Panc1 (cell line): ENCODE results near the gene PROM1.

Source experiments
- POLR2AphosphoS5 ChIP-seq: IDR thresholded peaks from 2 replicates; pipeline ENCODE4 v1.6.1; 2012; ENCODE audit warnings: mild to moderate bottlenecking, low read depth, low read length, moderate library complexity
- SIN3A ChIP-seq: IDR thresholded peaks from 2 replicates; pipeline ENCODE4 v1.6.1; 2012; ENCODE audit warnings: low read depth, mild to moderate bottlenecking, low read length, moderate library complexity, borderline replicate concordance; ENCODE audit not compliant: insufficient read depth
- TF ChIP-seq, protein P1 (sequence below): fragments of 450-650 bp; IDR thresholded peaks from 2 replicates; pipeline ENCODE4 v1.5.1; 2017; ENCODE audit warnings: mild to moderate bottlenecking
- TF ChIP-seq, protein P2 (sequence below), 2 experiments: IDR thresholded peaks; 2 replicates each; pipeline ENCODE4 v1.6.1; 2011 to 2012; ENCODE audit warnings: low read depth in 2 of 2, control low read depth in 1 of 2, low read length in 1 of 2, mild to moderate bottlenecking in 1 of 2, moderate library complexity in 1 of 2; ENCODE audit not compliant: insufficient read depth in 1 of 2

DNA sequence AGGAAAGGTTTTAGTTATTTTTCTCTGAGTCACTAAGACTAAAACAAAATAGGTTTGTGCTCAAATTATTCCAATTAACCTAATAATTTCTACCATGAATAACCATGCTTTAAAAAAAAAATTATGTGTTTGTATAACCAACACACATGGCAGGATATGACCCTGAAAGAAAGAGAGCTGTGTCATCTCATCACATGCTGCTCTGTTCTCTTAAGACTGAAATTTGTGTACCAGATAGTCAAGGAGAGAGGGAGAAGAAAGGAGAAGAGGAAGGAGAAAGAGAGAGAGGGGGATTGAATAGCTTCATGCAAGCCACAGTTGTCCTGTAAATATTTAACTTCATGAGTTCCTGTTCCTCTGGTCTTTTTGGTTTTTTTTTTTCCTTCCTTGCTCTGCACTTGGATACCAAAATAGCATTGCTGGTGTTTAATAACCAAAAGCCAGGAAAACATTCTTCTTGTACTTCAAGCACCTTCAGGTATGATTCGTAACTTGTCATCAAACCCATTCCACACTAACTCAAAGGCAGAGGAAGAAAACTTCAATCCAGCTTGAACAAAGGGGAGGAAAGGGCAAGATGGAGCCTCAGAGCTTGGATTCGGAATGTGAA is 6.4 kb upstream of the PROM1 start:
- TF ChIP-seq, protein P1, sequence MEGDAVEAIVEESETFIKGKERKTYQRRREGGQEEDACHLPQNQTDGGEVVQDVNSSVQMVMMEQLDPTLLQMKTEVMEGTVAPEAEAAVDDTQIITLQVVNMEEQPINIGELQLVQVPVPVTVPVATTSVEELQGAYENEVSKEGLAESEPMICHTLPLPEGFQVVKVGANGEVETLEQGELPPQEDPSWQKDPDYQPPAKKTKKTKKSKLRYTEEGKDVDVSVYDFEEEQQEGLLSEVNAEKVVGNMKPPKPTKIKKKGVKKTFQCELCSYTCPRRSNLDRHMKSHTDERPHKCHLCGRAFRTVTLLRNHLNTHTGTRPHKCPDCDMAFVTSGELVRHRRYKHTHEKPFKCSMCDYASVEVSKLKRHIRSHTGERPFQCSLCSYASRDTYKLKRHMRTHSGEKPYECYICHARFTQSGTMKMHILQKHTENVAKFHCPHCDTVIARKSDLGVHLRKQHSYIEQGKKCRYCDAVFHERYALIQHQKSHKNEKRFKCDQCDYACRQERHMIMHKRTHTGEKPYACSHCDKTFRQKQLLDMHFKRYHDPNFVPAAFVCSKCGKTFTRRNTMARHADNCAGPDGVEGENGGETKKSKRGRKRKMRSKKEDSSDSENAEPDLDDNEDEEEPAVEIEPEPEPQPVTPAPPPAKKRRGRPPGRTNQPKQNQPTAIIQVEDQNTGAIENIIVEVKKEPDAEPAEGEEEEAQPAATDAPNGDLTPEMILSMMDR, result no peak
- TF ChIP-seq POLR2AphosphoS5 (no peak), SIN3A (no peak)
- TF ChIP-seq, protein P2, sequence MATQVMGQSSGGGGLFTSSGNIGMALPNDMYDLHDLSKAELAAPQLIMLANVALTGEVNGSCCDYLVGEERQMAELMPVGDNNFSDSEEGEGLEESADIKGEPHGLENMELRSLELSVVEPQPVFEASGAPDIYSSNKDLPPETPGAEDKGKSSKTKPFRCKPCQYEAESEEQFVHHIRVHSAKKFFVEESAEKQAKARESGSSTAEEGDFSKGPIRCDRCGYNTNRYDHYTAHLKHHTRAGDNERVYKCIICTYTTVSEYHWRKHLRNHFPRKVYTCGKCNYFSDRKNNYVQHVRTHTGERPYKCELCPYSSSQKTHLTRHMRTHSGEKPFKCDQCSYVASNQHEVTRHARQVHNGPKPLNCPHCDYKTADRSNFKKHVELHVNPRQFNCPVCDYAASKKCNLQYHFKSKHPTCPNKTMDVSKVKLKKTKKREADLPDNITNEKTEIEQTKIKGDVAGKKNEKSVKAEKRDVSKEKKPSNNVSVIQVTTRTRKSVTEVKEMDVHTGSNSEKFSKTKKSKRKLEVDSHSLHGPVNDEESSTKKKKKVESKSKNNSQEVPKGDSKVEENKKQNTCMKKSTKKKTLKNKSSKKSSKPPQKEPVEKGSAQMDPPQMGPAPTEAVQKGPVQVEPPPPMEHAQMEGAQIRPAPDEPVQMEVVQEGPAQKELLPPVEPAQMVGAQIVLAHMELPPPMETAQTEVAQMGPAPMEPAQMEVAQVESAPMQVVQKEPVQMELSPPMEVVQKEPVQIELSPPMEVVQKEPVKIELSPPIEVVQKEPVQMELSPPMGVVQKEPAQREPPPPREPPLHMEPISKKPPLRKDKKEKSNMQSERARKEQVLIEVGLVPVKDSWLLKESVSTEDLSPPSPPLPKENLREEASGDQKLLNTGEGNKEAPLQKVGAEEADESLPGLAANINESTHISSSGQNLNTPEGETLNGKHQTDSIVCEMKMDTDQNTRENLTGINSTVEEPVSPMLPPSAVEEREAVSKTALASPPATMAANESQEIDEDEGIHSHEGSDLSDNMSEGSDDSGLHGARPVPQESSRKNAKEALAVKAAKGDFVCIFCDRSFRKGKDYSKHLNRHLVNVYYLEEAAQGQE (IDR thresholded peaks at IDR 0.05; ENCODE audit: insufficient read depth in 1 of 2, low read depth in 2 of 2, low read length in 1 of 2), result no peak
